GM18505 (cell line): Measurements from ENCODE around the gene PCIF1.
"Not testable (repeated sequence)": the region's sequence is repeated elsewhere in the genome, so short reads cannot be mapped to it uniquely, and the experiment has no call there.

Source experiments
- ATAC-seq: cut with Tn5 transposase; IDR thresholded peaks from one replicate; pipeline ENCODE4 v1.9.1; 2021; ENCODE audit not compliant: unreplicated experiment
- POLR2A ChIP-seq: IDR thresholded peaks from 4 replicates; pipeline ENCODE4 v1.6.1; 2011; ENCODE audit warnings: borderline replicate concordance; ENCODE audit not compliant: insufficient read depth, insufficient read length; ENCODE audit errors: extremely low read depth

PCIF1 gene

GRCh38 chr20:45925821-45926506, 8.5 kb upstream of the PCIF1 start:
- ATAC-seq, result no peak
- no peak for TF ChIP-seq POLR2A

GRCh38 chr20:45926731-45927070, 7.8 kb upstream of the PCIF1 start:
- ATAC-seq, result no peak

GRCh38 chr20:45927071-45927878, 7.2 kb upstream of the PCIF1 start:
- no peak for ATAC-seq
- no peak for TF ChIP-seq POLR2A

More at GRCh38 chr20:45926731-45927070, 7.8 kb upstream of the PCIF1 start:
- no peak for TF ChIP-seq POLR2A

GRCh38 chr20:45931680-45932079, 2.8 kb upstream of the PCIF1 start:
- not testable (repeated sequence) for ATAC-seq

GRCh38 chr20:45933266-45934045, 1.0 kb upstream of the PCIF1 start:
- no peak for ATAC-seq
- TF ChIP-seq POLR2A, result peak; percentile 47

GRCh38 chr20:45934046-45934585, 367 bp upstream of the PCIF1 start:
- peak; percentile 1 for ATAC-seq
- no peak for TF ChIP-seq POLR2A

GRCh38 chr20:45935416-45936046, 1.0 kb downstream of the PCIF1 start:
- TF ChIP-seq POLR2A, result no peak
- peak; percentile 12 for ATAC-seq

GRCh38 chr20:45937765-45938164, 3.3 kb downstream of the PCIF1 start:
- no peak for ATAC-seq
- no peak for TF ChIP-seq POLR2A

- TF ChIP-seq POLR2A, result no peak
- no peak for ATAC-seq
These were observed 4.4 kb downstream of the PCIF1 start for GRCh38 chr20:45938727-45939438.

- no peak for TF ChIP-seq POLR2A
- ATAC-seq, result no peak
These were observed 5.6 kb downstream of the PCIF1 start for GRCh38 chr20:45940053-45940452.

- ATAC-seq, result no peak
- no peak for TF ChIP-seq POLR2A
These were observed 6.0 kb downstream of the PCIF1 start for GRCh38 chr20:45940469-45940868.

- peak; percentile 32 for TF ChIP-seq POLR2A
- no peak for ATAC-seq
These were observed 9.1 kb downstream of the PCIF1 start for GRCh38 chr20:45943613-45944012.
